D721Med (cell line): ENCODE results near the gene IQCM.

ENCODE experiments used
- DNase-seq: peaks from one replicate; pipeline ENCODE4 v3.0.0; 2011; ENCODE audit warnings: low spot score; ENCODE audit not compliant: insufficient read length
- FAIRE-seq: peaks from 2 replicates; lab custom pipeline; 2011; peaks lifted over from hg19 to GRCh38; lab: Jason Lieb, UNC
- CTCF ChIP-seq: IDR thresholded peaks from 2 replicates; pipeline ENCODE4 v1.5.1; 2012; ENCODE audit warnings: mild to moderate bottlenecking, control low read depth; ENCODE audit not compliant: insufficient read depth; ENCODE audit errors: missing control alignments

IQCM gene

GRCh38 chr4:149718500-149718899 is 97.1 kb downstream of the IQCM start:
- DNase-seq (no peak), FAIRE-seq (no peak)
- TF ChIP-seq CTCF = no peak

- no peak for FAIRE-seq
- no peak for DNase-seq
- TF ChIP-seq CTCF = no peak
Observed at GRCh38 chr4:149716728-149717127, 98.9 kb downstream of the IQCM start.

GRCh38 chr4:149715822-149716585 is 99.6 kb downstream of the IQCM start:
- FAIRE-seq (no peak), DNase-seq (no peak)
- no peak for TF ChIP-seq CTCF

- FAIRE-seq (no peak), DNase-seq (no peak)
- no peak for TF ChIP-seq CTCF
Observed at GRCh38 chr4:149713031-149713430, 102.6 kb downstream of the IQCM start.

- TF ChIP-seq CTCF = no peak
- DNase-seq (no peak), FAIRE-seq (no peak)
Observed at GRCh38 chr4:149711593-149712365, 103.9 kb downstream of the IQCM start.

- no peak for FAIRE-seq
- no peak for TF ChIP-seq CTCF
- no peak for DNase-seq
Observed at GRCh38 chr4:149709640-149710039, 106.0 kb downstream of the IQCM start.
